CD4-positive, alpha-beta T cell treated with Interleukin-12 subunit alpha and Interleukin-12 subunit beta, for 1 hour (primary cell): Measurements from ENCODE around the gene ANXA9.

Source experiments
- DNase-seq: peaks from one replicate; pipeline ENCODE4 v3.0.0-alpha.2; 2020

The ANXA9 gene

DNA sequence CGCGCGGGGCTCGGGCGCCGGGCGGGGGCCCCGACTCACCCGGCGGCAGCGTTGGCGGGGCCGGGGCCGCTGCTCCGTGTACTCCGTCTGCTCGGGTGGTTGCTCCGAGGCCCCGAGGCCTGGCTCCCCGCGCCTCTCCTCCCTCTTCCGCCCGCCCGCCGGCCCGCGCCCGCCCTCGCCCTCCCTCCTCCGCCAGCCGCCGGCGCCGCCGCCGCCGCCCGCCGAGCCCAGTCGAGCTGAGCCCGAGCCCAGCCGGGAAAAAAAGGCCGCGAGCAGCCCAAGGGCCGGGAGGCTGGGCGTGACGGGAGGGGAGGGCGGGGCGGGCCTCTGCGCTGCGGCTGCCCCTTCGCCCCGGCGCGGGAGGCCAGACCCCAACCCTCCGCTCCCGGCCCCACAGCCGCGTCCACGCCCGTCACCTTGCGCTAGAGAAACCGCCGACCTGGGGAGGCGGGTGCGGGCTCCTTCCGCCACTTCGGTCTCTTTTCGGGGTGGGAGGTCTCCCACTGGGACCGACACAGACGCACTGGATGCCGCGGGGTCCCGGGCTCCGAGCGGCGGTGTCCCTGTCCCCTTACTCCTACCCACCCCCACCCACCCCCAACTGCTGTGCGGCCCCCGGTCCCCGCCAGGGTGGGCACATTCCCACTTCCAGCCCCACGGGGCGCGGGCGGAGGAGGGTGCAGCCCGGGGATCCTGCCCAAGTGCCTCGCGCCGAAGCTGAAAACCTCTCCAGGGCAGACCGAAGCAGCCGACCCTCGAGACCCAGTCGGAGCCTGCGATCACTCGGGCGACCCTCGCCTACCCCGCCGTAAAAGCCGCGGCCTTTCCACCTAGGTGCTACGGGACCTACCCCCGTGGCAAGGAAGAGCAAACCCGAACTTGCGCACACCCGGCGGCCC lies 7.3 kb upstream of the ANXA9 start, which contains the start of gene CERS2:
CERS2 (minus strand) TSS at position 256 of the 899 bp plus-strand sequence. CDS start 5,745 bp downstream, outside the sequence.
- peak; percentile 84 for DNase-seq

DNA sequence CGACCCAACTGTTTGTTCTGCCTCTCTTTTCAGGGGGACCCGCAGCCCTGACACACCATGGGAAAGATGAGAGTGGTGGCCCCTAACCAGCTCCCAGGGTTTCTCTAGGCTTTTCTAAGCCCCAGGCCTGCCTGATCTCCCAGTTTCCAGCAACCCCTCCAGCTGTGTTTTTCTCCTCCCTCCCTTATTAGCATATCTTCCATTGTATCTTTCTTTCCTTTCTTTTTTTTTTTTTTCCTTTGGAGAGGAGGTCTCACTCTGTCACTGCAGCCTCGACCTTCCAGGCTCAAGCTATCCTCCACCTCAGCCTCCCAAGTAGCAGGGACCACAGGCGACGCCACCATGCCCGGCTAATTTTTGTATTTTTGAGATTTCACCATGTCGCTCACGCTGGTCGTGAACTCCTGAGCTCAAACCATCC lies 5.7 kb upstream of the ANXA9 start:
- DNase-seq = no peak

DNA sequence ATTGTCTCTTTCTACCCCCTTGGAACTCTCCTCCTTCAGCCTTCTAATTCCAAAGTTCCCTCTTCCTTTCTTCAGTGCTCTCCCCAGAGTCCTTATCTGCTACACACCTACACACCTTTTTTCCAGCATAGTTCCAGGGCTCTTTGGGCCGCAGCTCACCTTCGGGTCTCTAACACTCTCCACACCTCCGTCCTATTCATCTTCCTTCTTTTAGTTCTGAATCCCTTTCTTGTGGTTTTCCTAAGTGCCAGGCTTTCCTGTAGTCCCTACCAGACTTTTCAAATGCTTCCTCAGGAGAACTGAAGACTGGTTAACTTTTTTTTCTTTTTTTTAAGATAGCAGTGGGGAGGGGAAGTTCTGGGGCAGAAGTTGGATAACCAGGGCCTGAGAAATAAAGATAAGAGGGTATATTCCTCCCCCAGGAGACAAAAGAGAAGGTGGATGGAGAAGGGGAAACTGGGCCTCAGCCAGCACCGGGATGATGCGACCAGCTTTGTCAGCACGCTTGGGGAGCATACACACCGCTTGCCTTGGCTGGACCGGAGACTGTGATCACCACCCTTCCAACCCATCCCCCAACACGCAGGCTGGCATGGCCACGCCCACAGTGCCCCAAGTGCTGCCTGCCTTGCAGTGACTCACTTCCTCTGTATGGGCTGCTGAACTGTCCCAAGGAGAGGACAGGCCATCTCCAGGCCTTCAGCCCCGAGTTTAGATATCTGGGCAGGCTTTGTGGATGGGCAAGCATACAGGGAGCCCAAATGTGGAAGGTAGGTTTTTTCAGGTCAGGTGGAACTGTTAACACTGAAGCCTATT lies 5.0 kb upstream of the ANXA9 start:
- DNase-seq = peak; percentile 84

DNA sequence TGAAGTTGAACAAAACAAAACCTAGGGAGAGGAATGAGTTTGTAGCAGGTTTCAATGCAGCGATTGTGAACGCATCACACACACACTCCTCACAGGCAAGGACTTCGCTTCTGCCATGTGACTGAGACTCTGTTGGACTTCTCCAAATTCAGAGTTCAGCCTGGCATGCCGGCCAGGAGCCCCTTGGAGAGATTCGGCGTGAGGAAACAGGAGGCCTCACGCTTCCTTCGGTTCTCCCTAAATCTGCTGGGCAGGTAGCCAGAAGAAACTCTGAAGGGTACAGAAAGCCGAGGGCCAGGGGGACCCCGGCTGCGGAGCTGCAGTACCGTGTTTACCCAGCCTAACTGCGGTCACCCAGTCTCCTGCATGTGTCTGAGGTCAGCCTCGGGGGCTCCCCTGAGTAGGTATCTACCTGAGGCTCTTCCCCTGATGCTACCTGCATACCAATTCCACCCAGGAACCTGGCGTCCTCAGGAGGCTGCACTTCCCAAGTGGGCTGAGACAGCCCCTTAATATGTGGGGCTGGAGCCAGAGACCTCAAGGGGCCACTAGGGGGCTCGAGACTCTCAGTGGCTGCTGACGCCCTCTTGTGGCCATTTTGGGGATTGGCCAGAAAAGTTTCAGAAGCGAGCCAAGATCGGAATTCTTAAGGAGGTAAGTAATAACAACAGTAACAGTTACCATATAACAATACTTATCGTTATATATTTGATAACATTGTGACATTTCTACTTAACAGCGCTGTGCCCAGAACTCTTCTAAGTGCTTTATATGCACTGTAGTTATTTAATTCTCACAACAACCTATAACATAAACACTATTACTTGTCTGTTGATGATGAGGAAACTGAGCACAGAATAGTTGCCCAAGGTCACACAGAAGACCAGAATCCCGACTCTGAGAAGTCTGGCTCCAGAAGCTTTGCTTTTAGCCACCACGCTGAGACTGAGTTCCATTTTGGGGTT lies 2.7 kb upstream of the ANXA9 start:
- peak; percentile 91 for DNase-seq

DNA sequence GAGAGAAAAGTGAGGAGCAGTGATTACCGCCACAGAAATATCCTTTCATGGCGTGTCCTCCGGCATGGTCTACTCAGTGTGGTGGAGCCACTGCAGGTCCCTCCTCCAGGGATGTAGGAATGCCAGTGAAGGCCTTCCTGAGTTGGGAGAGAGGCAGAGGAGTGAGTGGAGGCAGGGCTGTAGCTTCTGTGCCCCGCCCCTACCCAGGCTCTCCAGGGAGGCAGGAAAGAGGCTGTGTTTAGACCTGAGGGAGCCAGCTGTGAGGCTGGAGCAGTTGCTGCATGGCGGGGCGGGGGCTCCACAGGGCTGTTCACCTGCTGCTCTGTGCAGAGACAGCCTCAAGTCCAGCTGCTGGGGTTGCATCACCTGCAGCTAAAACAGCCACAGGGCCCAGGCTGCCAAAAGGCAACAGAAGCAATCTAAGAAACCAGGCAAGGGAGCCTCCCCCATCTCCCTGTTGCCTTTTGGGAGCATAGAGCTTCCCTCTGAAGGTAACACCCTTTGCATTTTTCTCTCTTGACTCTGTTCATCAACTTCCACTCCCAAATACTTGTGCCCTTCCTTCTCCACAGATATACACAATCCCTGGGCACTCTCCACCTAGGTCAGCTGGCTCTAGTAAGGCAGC lies 801 bp upstream of the ANXA9 start:
- no peak for DNase-seq

DNA sequence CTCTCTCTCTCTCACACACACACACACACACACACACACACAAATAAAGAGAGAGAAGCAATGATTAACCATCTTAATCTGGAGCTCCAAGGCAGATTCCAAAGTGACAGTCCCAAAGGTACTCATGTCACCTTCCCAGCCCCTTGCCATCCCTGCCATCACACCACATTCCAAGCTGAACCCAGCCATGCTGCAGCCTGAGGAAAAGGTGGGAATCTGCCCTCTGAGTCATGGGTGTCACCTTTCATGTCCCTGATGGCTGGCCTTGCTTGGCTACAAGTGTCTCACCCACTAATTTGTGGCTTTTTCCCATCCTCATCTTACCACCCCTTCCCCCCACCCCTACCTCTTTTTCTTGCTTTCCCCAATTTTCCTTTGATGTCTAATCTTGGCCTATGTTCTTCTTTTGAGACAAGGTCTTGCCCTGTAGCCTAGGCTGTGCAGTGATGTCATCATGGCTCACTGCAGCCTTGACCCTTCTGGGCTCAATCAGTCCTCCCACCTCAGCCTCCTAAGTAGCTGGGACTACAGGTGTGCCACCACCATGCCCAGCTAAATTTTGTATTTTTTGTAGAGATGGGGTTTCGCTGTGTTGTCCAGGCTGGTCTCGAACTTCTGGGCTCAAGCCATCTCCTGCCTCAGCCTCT lies 3.2 kb downstream of the ANXA9 start:
- no peak for DNase-seq

DNA sequence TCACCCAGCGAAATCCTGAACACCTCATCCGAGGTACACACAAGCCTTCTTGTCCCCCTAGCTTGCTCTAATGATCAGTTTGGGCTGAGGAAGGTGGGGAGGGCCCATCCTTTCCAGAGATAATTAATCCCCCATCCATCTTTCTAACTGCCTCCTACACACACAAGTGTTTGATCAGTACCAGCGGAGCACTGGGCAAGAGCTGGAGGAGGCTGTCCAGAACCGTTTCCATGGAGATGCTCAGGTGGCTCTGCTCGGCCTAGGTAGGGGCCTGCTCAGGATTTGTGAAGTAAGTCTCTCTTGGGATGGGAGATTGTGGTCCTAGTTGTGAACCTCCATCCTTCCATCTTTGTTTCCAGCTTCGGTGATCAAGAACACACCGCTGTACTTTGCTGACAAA lies 5.8 kb downstream of the ANXA9 start:
- no peak for DNase-seq

DNA sequence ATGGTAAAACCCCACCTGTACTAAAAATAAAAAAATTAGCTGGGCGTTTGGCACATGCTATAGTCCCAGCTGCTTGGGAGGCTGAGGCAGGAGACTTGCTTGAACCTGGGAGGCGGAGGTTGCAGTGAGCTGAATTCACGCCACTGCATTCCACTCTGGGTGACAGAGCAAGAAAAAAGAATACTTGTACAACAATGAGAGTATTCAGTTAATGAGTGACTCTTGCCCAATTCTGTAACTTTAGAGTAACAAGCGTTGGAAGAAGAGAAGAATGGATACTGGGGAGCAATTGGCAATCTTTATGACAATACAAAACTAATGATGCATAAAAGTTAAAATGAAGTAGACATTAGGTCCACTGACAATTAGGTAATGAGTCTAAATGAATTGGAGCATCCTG lies 10.5 kb downstream of the ANXA9 start:
- DNase-seq = no peak

DNA sequence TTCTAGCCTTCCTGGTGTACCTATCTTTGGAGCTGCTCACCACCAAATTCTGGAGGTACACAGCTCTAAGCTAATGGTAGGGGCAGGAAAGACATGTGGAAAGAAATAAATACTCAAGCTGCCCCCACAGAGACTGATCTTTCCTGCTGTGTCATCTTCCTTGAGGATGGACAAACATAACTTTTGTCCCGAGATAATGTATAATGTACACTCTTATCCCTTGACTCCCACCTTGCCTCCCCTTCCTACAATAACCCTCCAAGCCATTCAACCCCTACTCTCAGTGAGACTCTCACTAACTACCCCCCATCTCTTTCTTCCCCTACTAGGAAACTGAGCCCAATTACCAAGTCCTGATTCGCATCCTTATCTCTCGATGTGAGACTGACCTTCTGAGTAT lies 12.2 kb downstream of the ANXA9 start:
- no peak for DNase-seq

DNA sequence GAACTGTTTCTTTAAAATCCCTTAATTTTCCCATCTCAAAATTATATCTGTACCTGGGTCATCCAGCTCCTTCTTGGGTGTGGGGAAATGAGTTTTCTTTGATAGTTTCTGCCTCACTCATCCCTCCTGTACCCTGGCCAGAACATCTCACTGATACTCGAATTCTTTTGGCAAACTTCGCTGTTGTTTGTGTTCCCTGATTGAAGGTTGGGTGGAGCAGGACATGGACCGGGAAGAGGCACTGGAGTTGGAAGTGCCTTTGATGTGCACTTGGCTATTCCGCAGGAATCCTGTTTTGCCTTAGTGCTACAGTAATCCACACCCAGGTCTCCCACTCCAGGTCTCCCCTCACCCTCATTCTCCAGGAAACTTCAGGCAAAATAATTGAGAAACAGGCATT lies 13.4 kb downstream of the ANXA9 start:
- no peak for DNase-seq

DNA sequence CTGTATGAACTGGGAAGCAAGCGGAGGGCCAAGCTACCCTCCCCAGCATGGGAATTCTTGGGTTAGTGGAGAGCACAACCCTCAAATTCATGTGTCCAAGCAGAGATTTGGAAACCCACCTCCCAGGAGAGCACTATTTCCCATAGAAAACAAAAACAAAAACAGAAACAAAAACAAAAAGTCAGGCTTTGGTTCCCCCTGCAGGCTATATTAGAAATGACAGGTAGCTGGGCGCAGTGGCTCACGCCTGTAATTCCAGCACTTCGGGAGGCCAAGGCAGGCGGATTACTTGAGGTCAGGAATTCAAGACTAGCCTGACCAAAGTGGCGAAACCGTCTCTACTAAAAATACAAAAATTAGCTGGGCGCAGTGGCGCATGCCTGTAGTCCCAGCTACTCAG lies 13.8 kb downstream of the ANXA9 start:
- peak; percentile 50 for DNase-seq

DNA sequence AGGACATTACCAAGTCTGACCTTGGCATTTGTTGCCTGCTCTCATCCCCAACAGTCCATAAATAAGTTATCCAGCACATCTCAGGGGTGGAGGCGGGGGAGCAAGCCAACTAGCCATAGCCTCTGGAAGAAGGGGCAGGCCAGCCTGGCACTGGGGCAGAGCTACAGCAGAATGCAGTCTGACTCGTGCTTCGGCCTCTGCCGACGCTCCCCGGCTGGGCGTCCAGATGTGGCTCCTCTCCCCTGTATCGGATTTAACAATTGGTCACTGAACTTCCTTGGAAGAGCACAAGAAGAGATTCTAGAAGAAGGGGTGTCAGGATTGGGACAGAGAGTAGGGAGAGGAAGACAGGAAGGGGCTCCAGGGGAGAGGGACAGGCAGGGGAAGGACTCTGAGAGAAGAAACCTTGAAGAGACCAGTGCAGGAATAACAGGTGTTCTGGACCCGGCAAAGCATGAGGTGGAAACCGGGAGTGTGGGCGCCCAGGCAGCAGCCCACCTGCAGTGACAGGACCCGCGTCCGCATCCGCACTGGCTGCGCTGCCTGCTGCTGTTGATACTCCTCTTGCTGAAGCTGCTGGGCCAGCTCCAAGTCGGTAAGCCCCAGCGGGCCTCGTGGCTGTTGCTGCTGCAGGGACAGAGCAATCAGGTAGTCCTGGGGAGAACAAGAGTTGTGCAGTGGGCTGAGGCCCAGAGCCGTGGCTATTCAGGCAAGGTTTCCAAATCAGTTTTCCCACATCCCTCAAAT lies 15.2 kb downstream of the ANXA9 start:
- DNase-seq = no peak

DNA sequence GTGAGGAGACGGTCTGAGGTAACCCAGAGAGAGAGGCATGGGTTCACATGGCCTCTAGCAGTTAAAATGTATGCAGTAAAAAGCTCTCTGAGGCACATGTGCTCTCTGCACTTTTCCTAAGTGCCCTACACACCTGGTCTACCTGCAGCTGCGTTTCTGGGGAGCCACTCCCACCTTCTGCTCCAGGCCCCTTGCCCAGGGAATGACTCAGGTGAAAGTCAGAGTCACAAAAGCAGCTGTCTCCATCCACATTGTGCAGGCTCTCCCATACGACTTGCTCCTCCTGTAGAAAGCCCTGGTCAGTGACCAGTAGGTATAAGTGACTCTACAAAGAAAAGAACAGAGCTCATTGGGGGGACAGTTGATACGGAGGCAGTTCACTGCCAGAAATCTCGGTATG lies 15.9 kb downstream of the ANXA9 start:
- DNase-seq = no peak

DNA sequence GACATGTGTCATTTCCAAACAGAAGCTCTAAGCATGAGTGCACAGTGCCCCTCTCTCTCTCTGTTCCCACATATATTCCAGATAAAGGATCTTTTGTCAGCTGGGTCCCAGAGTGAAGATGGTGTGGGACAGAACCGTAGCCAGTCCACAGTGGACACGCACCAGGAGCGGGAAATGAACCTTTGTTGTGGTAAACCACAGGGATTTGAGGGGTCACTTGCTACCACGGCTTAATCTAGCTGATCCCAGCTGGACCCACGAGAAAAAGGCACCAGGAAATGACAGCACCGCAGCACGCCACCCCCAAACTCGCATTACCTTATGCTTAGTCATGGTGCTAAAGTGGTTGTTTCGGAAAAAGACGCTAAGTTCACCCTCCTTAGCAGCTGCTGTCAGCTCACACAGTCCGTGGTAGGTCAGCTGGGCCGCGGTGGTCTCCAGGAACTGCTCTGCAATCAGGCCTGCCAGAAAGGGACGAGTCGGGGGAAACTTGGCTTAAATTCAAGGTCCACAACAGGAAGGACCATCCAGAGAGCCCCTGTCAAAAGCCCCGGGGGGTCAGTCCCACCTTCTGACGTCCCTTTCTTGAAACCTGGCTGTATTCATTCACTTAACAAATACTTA lies 17.1 kb downstream of the ANXA9 start:
- DNase-seq = no peak

DNA sequence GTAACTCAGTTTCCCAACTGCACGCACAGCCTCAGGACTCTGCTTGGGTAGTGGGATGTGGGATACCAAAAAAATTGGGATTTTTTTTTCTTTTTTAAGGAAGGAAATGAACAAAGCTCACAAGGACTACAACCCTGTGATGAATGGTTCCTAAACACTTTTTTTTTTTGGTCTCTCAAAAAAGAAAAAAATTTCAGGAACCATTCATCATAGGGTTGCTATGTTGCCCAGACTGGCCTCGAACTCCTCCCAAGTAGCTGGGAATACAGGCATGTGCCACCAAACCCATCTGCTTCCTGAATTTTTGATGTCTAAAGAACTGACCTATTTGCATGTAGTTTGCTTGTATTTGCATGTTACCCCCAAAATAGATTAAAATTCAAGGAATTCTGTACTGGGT lies 17.8 kb downstream of the ANXA9 start:
- DNase-seq = no peak

DNA sequence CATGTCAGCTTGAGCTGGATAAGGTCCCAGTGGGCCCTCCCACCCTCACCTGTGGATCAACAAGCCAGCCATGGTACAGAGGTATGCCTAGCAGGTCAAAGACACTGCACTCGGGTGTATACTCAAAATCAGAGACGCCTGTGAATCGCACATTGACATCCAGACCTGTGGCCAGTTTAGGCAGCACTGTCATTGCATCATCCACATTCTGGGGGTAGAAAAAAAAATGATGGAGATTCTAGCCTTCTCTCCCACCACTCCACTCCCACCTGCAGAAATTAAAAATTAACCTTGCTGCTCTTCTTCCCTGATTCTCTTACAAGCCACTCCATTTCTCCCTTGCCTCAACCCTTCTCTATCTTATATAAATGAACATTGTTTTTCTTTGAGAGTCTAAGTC lies 18.3 kb downstream of the ANXA9 start:
- DNase-seq = no peak

DNA sequence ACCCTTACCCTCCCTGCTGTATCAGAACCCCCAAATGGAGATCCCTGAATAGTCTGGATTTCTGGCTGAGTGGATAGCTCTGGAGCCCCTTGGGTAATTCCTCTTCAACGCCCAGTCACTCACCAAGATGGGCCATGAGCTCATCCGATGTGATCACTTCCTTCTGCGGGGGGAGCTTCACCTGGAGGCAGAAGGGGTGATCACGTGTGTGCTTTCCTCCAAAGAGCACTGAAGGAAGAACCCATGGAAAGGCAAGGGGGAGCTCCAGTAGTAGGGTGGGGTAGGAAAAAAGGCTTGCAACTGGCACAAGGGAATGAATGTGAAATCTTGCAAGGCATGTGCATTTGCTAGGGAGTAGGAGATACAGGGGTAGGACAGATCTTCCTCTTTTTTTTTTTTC lies 19.5 kb downstream of the ANXA9 start:
- DNase-seq = no peak

DNA sequence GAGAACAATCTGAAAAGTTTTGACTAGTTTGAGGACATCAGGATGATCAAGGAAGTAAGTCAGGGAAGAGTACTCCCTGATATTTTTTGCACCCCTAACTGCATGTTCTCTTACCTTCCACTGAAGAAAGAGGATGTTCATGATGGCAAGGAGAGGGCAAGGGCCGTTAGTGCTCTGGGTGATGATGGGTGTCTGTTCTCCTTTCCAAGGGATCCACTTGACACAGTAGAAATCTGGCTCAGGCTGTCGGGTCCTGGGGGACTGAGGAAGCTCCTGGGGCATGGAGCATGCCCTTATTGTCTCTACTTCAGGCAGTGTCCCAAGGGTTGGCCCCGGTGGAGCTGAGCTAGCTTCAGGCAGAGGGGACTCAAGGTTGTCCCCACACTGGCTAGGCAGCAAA lies 20.0 kb downstream of the ANXA9 start:
- DNase-seq = no peak

DNA sequence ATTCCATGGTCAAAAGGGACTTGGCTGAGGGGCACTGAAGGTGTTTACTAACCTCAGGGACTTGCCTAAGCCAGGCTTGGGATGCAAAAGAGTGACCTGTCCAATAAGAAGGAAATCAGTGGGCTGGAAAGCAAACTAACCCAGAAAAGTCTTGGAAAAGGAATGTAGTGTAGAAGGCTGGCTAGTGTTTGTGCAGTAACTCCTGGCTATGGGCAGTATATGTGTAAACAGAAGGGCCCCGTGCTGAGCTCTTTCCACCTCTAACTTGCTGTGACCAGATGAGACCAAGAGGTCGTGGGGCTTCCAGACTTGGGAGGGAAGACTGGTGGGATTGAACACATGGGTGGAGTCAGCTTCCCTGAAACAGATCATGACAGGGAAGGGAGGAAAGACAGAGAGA lies 20.5 kb downstream of the ANXA9 start:
- no peak for DNase-seq

DNA sequence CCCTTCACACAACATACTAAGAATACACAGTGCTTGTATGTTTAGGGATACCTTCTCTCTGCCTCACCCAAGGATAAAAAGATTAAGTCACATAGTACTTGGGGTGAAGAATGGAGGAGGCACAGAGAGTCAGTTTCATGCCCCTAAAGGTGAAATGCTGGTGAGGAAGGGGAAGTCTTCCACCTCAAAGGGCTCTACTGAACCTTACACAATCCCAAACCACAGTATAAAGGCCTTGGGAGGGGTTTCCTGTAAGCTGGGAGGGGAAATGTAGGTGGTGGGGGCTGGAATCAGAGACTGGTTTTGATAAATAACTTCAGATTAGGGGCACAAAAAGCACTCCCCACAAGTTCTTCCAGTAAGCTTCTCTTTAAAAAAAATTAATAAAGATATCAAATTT lies 21.1 kb downstream of the ANXA9 start:
- DNase-seq = peak; percentile 44
